Posterior vena cava (tissue), 2 donors: ENCODE data around the gene PRR29. TPM values are rescaled to one million over a fixed set of nuclear protein-coding genes. Genes with fewer than 3 reads are reported as not detected.
A peak's percentile ranks its signal among the peaks of the same experiment; 100 is the strongest.

Source experiments
- DNase-seq: peaks from one replicate; pipeline ENCODE4 v3.0.0-alpha.2; 2020; ENCODE audit warnings: low spot score
- intact Hi-C, 2 donors: fragments of 100-400 bp; cut with DNase I; formaldehyde crosslinking; loops; one replicate each; pipeline versions ENCODE4 v1.14.1 to v1.14.2; 2022 to 2023
- total RNA-seq, 2 donors: library from RNA; stranded (reverse); fragmentation: NEBNext Ultra II Directional; extraction: Animal tissue kit (Norgen Biotek cat#: 25700); gene quantifications; one replicate each; pipeline ENCODE4 v1.2.1, GENCODE V29; 2021
- donor health status: DM: yes; HTN: yes; CAD: no.
- donor health status: DM: yes; HTN: yes; CAD: no.

The PRR29 gene
- total RNA-seq, 2 donors from 2014 or later = 0.29 to 0.69 TPM

GRCh38 chr17:63991611-63992010 is 6.5 kb upstream of the PRR29 start:
- intact Hi-C loops = loop anchor here in 1 of 2 donors (1.0 kb wide), 1 partner anchor 40 kb away; no protein-coding TSS in a partner anchor

GRCh38 chr17:63993368-63993985 is 4.7 kb upstream of the PRR29 start:
- peak; percentile 45 for DNase-seq
- intact Hi-C loops = no loop called here

More at GRCh38 chr17:63991611-63992010, 6.5 kb upstream of the PRR29 start:
- peak; percentile 68 for DNase-seq

- peak; percentile 58 for DNase-seq
- intact Hi-C loops = no loop called here
These were observed 2.5 kb upstream of the PRR29 start for GRCh38 chr17:63995626-63996025.

GRCh38 chr17:63996430-63997182 is 1.5 kb upstream of the PRR29 start:
- peak; percentile 52 for DNase-seq
- intact Hi-C loops = no loop called here

- intact Hi-C loops = no loop called here
- peak; percentile 68 for DNase-seq
These were observed 656 bp upstream of the PRR29 start for GRCh38 chr17:63997341-63998048.

GRCh38 chr17:63998721-63999679 is 849 bp downstream of the PRR29 start:
- peak; percentile 56 for DNase-seq
- intact Hi-C loops = no loop called here

GRCh38 chr17:63999680-64000531 is 1.8 kb downstream of the PRR29 start:
- intact Hi-C loops = no loop called here
- peak; percentile 68 for DNase-seq

- DNase-seq = peak; percentile 47
- intact Hi-C loops = no loop called here
These were observed 3.0 kb downstream of the PRR29 start for GRCh38 chr17:64001091-64001579.

GRCh38 chr17:64001763-64002529 is 3.8 kb downstream of the PRR29 start:
- peak; percentile 94 for DNase-seq
- intact Hi-C loops = no loop called here

- peak; percentile 76 for DNase-seq
- intact Hi-C loops = no loop called here
These were observed 4.7 kb downstream of the PRR29 start for GRCh38 chr17:64002658-64003525.

GRCh38 chr17:64003526-64004121 is 5.5 kb downstream of the PRR29 start:
- peak; percentile 59 for DNase-seq
- intact Hi-C loops = no loop called here

- no peak for DNase-seq
- intact Hi-C loops = no loop called here
These were observed 6.1 kb downstream of the PRR29 start for GRCh38 chr17:64004218-64004770.

- intact Hi-C loops = no loop called here
- peak; percentile 73 for DNase-seq
These were observed 7.0 kb downstream of the PRR29 start for GRCh38 chr17:64004903-64005733.

GRCh38 chr17:64005734-64006167 is 7.6 kb downstream of the PRR29 start:
- intact Hi-C loops = no loop called here
- DNase-seq = peak; percentile 69
